K562 (cell line): ENCODE measurements around the gene CCNQ. TPM values are rescaled to one million over a fixed set of nuclear protein-coding genes. Genes with fewer than 3 reads are reported as not detected.

Experiments
- ATAC-seq: fragments of 200-7000 bp; cut with Tn5 transposase; 3 replicates; pipeline ENCODE4 v1.9.1; 2020; ENCODE audit warnings: moderate library complexity
- BruUV-seq: library from RNA; stranded (reverse); fragments of 400-500 nt; replicated peaks from 2 replicates; lab custom pipeline; 2021; lab: Mats Ljungman, UMichigan
- CTCF ChIA-PET: fragments of 300-600 bp; formaldehyde crosslinking; extraction: SDS; loops from one replicate; lab custom pipeline; 2021; ENCODE audit warnings: low intra/inter-chr PET ratio; lab: Yijun Ruan, JAX
- POLR2A ChIA-PET: fragments of 300-600, 350-650 bp; sonication (Branson Sonifier 250); formaldehyde crosslinking; extraction: SDS; loops from one replicate; lab custom pipeline; 2021; ENCODE audit warnings: antibody characterized with exemption, inconsistent platforms; lab: Yijun Ruan, JAX
- DNase-seq, 4 experiments: peaks; one replicate each; pipeline versions ENCODE4 v3.0.0 to v3.0.0-alpha.2; 2011 to 2018; ENCODE audit warnings: low spot score in 3 of 4, mixed read lengths in 3 of 4; ENCODE audit errors: extremely low read depth in 1 of 4
- FAIRE-seq: peaks from 2 replicates; lab custom pipeline; 2011; peaks lifted over from hg19 to GRCh38; lab: Jason Lieb, UNC
- H2AFZ ChIP-seq: 2 replicates; pipeline ENCODE4 v1.6.0; 2011; ENCODE audit warnings: low read depth, low read length, control low read depth, inconsistent platforms
- H3K27ac ChIP-seq: fragments of 200-600 bp; 3 replicates; pipeline ENCODE4 v1.8.0; 2011; ENCODE audit warnings: low read depth, mild to moderate bottlenecking, control low read depth, inconsistent platforms, low read length, moderate library complexity, mixed read lengths; ENCODE audit errors: extremely low read depth
- H3K27me3 ChIP-seq, 2 experiments: fragments of 300-600 bp in 1 of 2; 2 replicates in 1 of 2; 3 replicates in 1 of 2; pipeline versions ENCODE4 v1.6.0 to v1.8.0; 2011; ENCODE audit warnings: inconsistent platforms in 2 of 2, low read length in 2 of 2, mild to moderate bottlenecking in 1 of 2, mixed read lengths in 1 of 2, moderate library complexity in 1 of 2; ENCODE audit not compliant: control insufficient read depth in 2 of 2, insufficient read depth in 2 of 2
- H3K36me3 ChIP-seq: fragments of 300-600 bp; 3 replicates; pipeline ENCODE4 v1.8.0; 2011; ENCODE audit warnings: mild to moderate bottlenecking, low read length, inconsistent platforms; ENCODE audit not compliant: control insufficient read depth, insufficient read depth
- H3K4me1 ChIP-seq, 2 experiments: fragments of 200-600 bp in 1 of 2; replicated peaks in 1 of 2; 2 replicates in 1 of 2; 3 replicates in 1 of 2; pipeline versions ENCODE4 v1.5.1 to v1.8.0; 2011; ENCODE audit warnings: inconsistent platforms in 2 of 2, low read length in 2 of 2, mild to moderate bottlenecking in 1 of 2, mixed read lengths in 1 of 2, moderate library complexity in 1 of 2; ENCODE audit not compliant: control insufficient read depth in 2 of 2, insufficient read depth in 2 of 2
- H3K4me2 ChIP-seq: 2 replicates; pipeline ENCODE4 v1.6.1; 2011; ENCODE audit warnings: low read length, control low read depth, inconsistent platforms, mixed read lengths; ENCODE audit not compliant: insufficient read depth
- H3K4me3 ChIP-seq: fragments of 200-600 bp; sonication (generic), shearing (Covaris generic); 2 replicates; pipeline ENCODE4 v1.5.1; 2016; ENCODE audit warnings: control low read depth, inconsistent platforms
- H3K79me2 ChIP-seq: fragments of 200-600 bp; 3 replicates; pipeline ENCODE4 v1.8.0; 2011; ENCODE audit warnings: low read length, inconsistent platforms; ENCODE audit not compliant: control insufficient read depth, insufficient read depth
- H3K9ac ChIP-seq, 2 experiments: 2 replicates each; pipeline versions ENCODE4 v1.6.0 to v1.6.1; 2011; ENCODE audit warnings: low read depth in 2 of 2, low read length in 2 of 2, control low read depth in 1 of 2, inconsistent platforms in 1 of 2, mild to moderate bottlenecking in 1 of 2, mixed read lengths in 1 of 2; ENCODE audit not compliant: insufficient read depth in 1 of 2
- H3K9me1 ChIP-seq: one replicate; pipeline ENCODE4 v1.6.0; 2011; ENCODE audit warnings: inconsistent platforms, mild to moderate bottlenecking, low read length, moderate library complexity; ENCODE audit not compliant: control insufficient read depth, insufficient read depth
- H3K9me3 ChIP-seq: replicated peaks from 2 replicates; pipeline ENCODE4 v1.5.1; 2011; ENCODE audit warnings: low read depth, low read length, inconsistent platforms; ENCODE audit not compliant: control insufficient read depth, insufficient read depth
- H4K20me1 ChIP-seq: replicated peaks from 2 replicates; pipeline ENCODE4 v1.6.1; 2011; ENCODE audit warnings: low read length, inconsistent platforms, mixed read lengths; ENCODE audit not compliant: control insufficient read depth, insufficient read depth
- HMGXB4 ChIP-seq: sonication (generic); formaldehyde crosslinking; IDR thresholded peaks from 2 replicates; pipeline ENCODE4 v1.8.1; 2023; ENCODE audit warnings: mild to moderate bottlenecking, missing genetic modification reagents
- POLR2G ChIP-seq: fragments of 200-400 bp; formaldehyde crosslinking; IDR thresholded peaks from 2 replicates; pipeline ENCODE4 v1.6.1; 2017; ENCODE audit warnings: low read depth, mild to moderate bottlenecking, antibody characterized with exemption, low read length, moderate library complexity
- RBFOX2 ChIP-seq: fragments of 200-400 bp; formaldehyde crosslinking; IDR thresholded peaks from 2 replicates; pipeline ENCODE4 v1.6.1; 2017; ENCODE audit warnings: low read depth, mild to moderate bottlenecking, low read length, moderate library complexity
- WGBS: fragments of 100-300 bp; shearing (Covaris generic); methylation state at CpG from one replicate; pipeline ENCODE4 v1.1.6; 2016; ENCODE audit warnings: low coverage, mixed read lengths; ENCODE audit not compliant: insufficient coverage; ENCODE audit errors: missing lambda C conversion rate; 5-methylcytosine and 5-hydroxymethylcytosine counted together
- in situ Hi-C: fragments of 300-500 bp; cut with MboI; formaldehyde crosslinking; loops from 4 replicates; pipeline ENCODE4 v1.15.0; 2018; ENCODE audit warnings: inconsistent platforms, mixed read lengths
- intact Hi-C: fragments of 100-400 bp; cut with micrococcal nuclease; formaldehyde crosslinking; loops from 2 replicates; pipeline ENCODE4 v1.14.2; 2022
- polyA plus RNA-seq, 8 experiments: library from polyadenylated mRNA; depleted of rRNA in 4 of 8; stranded (reverse) in 5 of 8; unstranded in 3 of 8; fragments of >200 nt; fragmentation: Nextera tagmentation in 2 of 8; fragmentation: Illumina TruSeq in 1 of 8; extraction: Ambion mirVana in 2 of 8; extraction: Trizol in 1 of 8; gene quantifications; 2 replicates each; pipeline versions ENCODE4 v1.2.1 to v1.2.3, GENCODE V29; 2011 to 2014; ENCODE audit warnings: inconsistent platforms in 1 of 8, missing spikeins in 1 of 8
- total RNA-seq, 7 experiments: library from RNA; depleted of rRNA in 6 of 7; stranded (reverse); fragments of >200 nt in 6 of 7; fragmentation: Illumina TruSeq in 2 of 7; extraction: Trizol in 2 of 7; gene quantifications; 2 replicates each; pipeline versions ENCODE4 v1.2.1 to v1.2.3, GENCODE V29; 2011 to 2021; ENCODE audit warnings: low replicate concordance in 1 of 7

The CCNQ gene
- total and polyA plus RNA-seq, 9 of the 15 experiments (the other 6 are each of a cell fraction or from before 2014, with no cell fraction given) = 0.92 to 53.8 (median 25.3) TPM

GRCh38 chrX:153590961-153591956 is 7.7 kb downstream of the CCNQ start:
- ChIA-PET CTCF (no interaction called here), POLR2A (interaction anchor here (1.0 kb wide), 1 partner anchor 100 kb away, joined by 3 read pairs; no protein-coding TSS in a partner anchor)
- H3K9me1 ChIP-seq = no peaks in the 10 kb centered on the region
- no peaks in the 10 kb centered on the region; a peak in 1 of 5 replicates for H3K4me1 ChIP-seq
- no peaks in the 10 kb centered on the region for H3K9me3 ChIP-seq
- H3K4me2 ChIP-seq = no peak overlapping the region
- H3K9ac ChIP-seq = no peak overlapping the region
- no peak overlapping the region for H2AFZ ChIP-seq
- no peak for FAIRE-seq
- in situ Hi-C loops = no loop called here
- 89% methylated on average over 22 of the region's 26 CpGs for WGBS
- no peak overlapping the region for H3K27ac ChIP-seq
- no peaks in the 10 kb centered on the region for H3K27me3 ChIP-seq
- H4K20me1 ChIP-seq = no peaks in the 10 kb centered on the region
- TF ChIP-seq HMGXB4 (CRISPR knock-in tag) (no peak), RBFOX2 (0 out of 2 replicates have a peak, but pooled peaks have one; percentile 17), POLR2G (0 out of 2 replicates have a peak, but pooled peaks have one; percentile 25)
- H3K79me2 ChIP-seq = no peaks in the 10 kb centered on the region
- DNase-seq = no peak
- BruUV-seq = no TSS peak
- no peak overlapping the region for H3K4me3 ChIP-seq
- ATAC-seq = no peak
- intact Hi-C loops = no loop called here
- H3K36me3 ChIP-seq = peaks cover 60% of the 10 kb centered on the region; the same call in 2 of the 3 replicates
